ENCODE results near the gene PSMA5.
"Not testable (repeated sequence)": the region's sequence is repeated elsewhere in the genome, so short reads cannot be mapped to it uniquely, and the experiment has no call there.

PSMA5 gene

DNA sequence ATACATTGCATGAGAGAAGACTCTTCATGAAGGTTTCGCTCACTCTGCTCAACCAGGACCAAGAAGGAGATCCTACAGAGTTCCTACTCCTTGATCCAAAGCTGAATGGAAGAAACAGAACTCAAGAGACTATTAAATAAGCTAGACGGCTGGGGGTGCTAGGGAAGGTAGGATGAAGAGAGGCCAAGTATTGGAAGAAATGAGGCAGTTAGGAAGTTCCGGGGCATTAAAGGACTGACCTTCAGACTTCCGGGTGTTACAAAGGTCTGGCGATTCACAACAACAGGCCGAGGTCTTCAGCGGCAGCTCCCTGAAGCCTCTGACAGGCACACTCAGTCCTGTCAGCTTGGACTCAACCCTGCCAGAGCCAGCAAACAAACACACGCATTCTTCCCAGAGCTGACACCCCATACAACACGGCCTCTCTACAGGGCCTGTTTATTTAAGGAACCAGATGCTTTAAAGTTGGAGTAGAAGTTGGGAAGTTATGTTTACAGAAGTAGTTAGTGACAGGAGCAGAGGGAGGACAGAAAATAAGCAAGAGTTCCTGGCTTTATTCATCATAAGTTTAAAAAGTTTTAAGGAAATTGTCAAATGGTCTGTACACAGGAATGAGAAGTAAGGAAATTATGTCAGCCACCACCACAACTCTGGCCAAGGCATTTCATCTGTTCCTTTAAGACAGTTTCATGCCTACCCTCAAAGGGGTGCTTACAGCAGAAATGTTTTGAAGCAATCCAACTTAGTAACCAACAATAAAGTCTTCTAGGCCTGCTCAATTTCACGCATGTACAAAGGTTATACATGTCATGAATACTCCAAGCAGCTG lies 33.2 kb downstream of the PSMA5 start:
- DNase-seq (ENCODE audit: low read depth, low spot score) = no peak

DNA sequence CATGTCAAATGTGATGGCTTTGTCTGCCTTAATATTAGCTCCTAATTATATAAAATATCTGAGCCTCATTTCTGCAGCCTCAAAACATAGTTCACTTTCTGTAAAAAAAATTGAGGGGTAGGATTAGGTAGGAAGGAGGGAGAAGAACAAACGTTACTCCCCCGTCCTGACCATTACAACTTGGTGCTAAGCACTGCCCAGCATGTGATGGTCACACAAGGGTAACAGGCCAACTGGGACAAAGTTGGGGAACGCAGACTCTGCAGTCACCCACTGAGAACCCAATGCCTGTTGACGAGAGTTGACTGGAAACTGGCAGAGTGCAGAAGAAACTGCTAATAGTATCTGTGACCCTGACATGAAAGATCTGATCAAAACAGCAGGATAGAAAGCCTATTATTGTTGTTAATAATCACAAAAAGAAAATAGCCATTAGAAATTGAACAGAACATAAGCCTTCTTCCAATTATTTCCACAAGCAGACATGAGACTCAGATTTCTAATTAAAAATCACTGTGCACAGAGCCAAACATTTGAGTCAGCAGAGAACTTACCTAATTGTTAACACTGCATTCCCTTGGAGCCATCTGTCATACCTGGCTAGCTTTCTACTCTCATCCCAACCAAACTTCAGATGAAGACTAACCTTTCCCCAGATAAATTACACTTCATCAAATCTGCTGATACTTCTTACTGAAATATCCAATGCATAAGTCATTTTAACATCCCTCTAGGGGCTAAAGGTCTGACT lies 34.0 kb downstream of the PSMA5 start:
- no peak for DNase-seq (ENCODE audit: low read depth, low spot score)

DNA sequence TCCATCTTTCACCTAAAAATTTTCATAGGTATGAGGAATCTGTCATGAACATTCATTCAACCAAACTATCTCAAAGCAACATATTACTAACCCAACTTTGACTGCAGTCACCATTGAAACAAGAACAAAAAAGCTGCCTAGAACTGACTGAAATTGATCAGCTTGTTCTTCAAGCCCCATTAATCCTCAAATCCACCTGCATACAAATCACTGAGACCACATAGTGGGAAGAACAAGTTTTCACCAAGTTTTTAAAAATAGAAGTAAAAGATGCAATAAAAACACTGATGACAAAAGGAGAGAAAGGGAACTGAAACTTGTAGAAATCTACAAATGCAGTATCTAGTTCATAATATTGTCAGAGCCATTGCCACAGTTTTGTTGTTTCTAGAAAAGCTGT lies 34.6 kb downstream of the PSMA5 start:
- no peak for DNase-seq (ENCODE audit: low read depth, low spot score)

DNA sequence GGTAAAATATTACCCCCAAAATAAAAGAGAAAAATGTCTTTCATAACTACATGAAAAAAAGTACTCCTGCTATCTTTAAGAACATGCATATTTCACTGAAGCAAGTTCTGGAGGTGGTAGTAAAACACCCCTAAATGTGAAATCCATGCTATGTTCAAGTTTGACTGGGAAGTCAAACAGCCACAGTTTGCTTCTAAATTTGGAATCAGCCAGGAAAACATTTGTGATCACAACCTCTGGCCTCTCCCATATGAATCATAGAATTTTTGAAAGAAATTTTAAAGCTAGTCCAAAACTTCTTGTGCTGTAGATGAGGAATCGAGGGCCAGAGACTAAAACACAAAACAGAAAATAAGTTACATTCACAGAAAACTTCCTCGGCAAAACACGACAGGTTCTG lies 35.1 kb downstream of the PSMA5 start:
- no peak for DNase-seq (ENCODE audit: low read depth, low spot score)

DNA sequence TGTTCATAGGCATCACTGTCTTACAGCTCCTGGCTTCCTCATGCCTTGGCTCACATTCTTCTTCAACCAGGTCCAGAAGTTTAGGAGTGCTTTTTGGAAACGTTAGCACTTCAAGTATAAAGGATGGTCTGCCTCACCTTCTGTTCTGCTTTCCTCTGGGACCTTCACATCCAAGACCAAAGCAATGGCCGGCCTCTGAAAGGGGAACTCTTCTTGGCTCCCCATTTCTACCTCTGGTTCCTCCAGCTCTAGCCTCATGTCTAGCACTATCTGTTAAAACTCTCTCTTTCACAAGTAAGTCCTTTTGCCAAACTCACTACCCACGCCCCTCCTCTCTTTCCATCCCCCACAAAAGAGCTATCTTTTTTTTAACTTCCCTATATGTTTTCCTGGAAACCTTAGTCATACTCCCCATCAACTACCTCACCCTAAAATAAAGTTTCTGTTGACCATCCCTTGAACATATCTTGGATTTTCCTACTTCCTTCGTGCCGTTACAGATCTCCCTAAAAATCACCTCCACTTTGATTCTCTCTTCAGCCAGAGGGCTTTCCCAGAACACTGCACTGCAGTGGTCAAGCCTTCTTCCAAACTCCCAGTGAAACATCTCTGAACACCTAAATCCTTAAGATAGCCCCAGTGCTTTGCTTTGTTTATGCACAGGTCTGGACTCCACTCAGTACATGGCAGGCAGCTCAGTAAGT lies 36.5 kb downstream of the PSMA5 start:
- DNase-seq (ENCODE audit: low read depth, low spot score) = no peak

DNA sequence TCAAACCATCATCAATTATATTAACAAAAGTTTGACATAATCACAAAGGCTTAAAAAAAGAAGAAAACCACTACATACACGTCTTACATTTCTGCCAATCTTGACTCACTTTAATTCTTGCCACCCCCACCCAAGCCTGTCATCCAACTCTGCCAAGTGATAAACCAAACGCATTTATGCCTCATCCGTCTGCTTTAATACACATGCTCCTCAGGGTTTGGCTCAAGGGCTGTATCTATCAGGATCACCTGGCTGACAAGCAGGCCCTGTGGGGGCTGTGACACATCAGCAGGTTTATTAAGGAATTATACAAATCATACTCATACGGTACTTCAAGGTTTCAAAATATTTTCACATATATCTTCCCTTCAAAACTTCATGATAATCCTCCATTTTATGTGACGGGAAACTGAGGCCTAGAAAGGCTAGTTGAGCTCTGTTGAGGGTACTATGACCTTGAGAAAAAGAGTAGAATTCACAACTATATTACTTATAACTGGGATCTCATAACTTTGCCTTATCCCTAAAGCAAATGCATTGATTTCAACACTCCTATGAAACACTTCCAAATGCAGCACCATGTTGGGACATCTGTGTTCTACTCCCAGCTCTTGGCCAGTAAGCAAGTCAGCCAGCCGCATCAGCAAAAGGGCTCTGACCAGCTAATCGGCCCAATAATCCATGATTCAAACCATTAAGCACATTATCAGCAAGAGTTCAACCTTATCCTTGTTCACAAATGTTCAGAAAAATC lies 37.2 kb downstream of the PSMA5 start:
- no peak for DNase-seq (ENCODE audit: low read depth, low spot score)

DNA sequence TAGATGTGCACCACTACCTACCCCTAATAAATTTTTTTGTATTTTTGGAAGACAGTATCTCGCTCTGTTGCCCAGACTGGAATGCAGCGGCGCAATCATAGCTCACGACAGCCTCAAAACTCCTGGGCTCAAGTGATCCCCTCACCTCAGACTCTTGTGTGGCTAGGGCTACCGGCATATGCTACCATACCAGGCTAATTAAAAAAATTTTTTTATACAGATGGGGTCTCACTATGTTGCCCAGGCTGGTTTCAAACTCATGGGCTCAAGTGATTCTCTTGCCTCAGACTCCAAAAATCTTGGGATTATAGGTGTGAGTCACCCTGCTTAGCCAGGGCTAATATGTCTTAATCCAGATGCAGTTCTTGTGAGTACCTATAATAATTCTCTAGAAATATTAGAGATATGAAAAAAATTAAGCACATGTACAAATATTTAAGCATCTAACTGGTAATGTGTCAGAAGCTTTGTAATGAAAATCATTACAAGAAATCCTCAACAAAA lies 38.0 kb downstream of the PSMA5 start:
- DNase-seq (ENCODE audit: low read depth, low spot score) = no peak

DNA sequence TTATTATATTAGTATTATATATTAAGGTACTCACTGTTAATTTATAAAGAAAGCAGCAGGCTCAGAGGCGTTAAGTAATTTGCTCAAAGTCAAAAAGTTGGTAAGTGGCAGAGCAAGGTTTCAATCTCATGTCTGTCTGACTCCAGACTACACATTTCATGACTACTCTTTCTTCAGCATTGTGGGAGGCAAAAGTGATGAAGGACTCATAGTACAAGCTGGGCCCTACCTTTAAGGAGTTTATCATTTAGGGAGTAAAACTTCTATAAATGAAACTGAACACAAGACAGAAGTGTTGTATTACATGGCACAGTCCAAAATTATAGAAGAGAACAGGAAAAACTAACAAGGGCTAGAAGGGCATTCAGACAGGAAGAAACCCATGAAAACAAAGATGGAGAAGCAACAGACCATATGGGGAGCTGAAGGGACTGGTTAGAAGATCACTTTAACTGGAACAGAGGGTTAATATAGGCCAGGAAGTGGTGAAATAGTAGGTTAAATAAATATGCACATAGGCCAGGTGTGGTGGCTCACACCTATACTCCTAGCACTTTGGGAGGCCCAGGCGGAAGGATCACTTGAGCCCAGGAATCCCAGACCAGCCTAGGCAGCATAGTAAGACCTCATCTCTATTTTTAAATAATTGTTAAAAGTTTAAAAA lies 40.1 kb downstream of the PSMA5 start:
- DNase-seq (ENCODE audit: low read depth, low spot score) = no peak

DNA sequence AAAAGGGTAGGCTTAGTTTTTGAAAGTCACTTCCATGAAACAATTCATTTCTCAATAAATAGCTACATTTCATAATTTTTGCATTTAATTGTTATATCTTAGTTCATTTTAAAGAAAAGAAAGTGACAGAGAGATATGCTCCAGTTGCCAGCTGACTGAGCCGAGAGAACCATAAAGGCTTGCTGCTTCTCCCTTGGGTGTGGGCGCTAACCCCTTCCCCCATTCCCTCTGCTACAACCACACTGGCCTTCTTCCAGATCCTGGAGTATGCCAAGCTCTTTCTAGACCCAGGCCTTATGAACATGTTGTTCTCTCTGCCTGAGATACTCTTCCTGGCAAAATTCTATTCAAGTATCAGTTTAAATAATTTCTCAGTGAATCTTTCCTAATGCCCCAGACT lies 40.8 kb downstream of the PSMA5 start:
- no peak for DNase-seq (ENCODE audit: low read depth, low spot score)

DNA sequence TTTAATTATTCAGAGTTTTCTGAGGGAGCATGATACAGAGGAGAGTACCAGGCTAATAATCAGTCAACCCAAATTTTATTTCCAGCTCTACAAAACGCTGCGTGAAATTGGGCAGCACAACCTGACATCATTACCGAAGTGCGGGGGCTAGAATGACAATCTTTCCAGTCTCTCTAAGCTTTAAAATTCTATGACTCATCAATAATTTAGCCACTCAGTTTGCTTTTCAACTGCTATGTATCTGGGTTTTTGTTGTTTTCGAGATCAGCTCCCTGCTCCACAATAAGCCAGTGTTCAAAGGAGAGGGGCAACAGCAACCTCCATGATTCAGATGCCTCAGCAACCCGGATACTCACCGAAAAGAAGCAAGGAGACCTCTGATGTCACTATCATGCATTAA lies 42.4 kb downstream of the PSMA5 start:
- no peak for DNase-seq (ENCODE audit: low read depth, low spot score)

DNA sequence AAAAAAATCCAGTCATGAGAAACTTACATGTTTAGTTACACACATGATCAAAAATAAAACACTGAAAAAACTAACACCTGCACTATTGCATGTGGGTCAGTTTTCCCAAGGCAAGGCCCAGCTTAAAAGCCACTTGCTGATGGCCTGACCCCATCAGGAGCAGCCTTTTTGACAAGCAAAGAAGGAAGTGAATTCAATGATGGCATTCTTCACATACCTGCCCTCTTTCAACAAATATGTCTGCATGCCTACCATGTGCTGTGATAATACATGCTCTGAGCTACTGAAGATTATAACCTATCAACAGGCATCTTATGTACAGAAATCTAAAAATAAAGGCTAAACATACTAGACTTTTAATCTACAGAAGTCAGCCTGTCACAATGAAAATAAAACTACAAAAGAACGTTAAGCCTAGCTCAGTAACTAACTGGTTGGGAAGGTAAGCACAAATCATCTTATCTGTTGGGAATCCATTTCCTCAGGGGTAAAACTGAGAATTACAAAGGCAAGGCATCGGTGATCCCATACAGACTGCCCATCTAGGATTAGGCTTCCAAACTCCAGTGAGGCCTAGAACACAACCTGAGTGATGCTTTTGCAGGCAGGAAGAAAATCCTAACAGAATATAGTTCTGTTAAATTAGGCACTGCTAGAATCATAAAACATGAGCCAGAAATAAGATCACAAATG lies 43.0 kb downstream of the PSMA5 start:
- no peak for DNase-seq (ENCODE audit: low read depth, low spot score)

DNA sequence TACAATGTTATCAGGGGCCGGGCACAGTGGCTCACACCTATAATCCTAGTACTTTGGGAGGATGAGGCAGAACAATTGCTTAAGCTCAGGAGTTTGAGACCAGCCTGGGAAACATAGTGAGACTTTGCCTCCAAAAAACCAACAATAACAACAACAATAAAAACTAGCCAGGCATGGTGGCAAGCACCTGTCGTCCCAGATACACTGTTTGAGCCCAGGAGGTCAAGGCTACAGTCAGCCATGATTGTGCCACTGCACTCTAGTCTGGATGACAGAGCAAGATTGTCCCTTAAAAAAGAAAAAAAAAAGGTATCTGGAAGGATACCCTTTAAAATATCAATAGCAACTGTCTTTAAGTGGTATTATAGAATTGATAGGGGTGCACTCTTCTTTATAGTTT lies 44.7 kb downstream of the PSMA5 start:
- DNase-seq (ENCODE audit: low read depth, low spot score) = no peak

DNA sequence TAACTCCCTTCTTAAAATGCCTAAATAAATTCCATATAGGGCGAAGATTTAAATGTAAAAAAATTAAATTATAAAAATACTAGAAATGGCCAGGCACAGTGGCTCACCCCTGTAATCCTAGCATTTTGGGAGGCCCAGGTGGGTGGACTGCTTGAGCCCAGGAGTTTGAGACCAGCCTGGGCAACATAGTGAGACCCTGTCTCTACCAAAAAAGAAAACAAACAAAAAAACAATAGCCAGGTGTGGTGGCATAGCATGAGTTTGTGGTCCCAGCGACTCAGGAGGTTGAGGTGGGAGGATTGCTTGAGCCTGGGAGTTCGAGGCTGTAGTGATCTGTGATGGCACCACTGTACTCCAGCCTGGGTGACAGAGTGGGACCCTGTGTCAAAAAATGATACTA lies 46.3 kb downstream of the PSMA5 start:
- DNase-seq (ENCODE audit: low read depth, low spot score) = no peak

DNA sequence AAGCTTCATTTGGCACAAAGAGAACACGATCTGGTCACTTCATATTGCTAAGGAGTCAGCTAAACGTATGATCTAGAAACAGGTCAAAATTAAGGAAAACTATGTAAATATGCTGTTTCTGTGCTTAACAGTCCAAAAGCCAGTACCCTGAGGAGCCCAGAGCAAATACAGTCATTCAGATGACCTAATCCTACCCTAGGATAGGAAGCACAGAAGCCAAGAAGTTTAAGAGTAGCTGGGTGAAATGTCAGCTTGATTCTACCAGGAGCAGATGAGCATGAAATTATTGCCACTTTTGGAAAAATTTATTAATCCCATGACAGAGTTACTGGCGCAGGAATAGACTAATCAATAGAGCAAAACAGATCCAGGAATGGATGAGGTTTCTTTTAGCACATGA lies 46.8 kb downstream of the PSMA5 start:
- no peak for DNase-seq (ENCODE audit: low read depth, low spot score)

DNA sequence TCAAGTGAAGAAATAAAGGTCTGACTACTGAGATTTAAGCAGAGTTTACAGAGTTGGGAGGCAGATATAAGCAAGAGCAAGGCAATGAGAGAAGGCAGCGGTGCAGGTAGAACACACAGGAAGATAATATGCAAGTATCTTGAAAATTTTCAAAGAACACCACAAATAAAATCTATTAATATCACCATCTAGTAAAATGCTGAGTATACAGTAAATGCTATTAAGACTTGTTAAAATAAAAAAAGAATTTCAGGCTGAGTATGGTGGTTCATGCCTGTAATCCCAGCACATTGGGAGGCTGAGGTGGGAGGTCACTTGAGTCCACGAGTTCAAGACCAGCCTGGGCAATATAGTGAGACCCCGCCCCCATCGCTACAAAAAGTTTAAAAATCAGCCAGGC lies 48.5 kb downstream of the PSMA5 start:
- no peak for DNase-seq (ENCODE audit: low read depth, low spot score)

DNA sequence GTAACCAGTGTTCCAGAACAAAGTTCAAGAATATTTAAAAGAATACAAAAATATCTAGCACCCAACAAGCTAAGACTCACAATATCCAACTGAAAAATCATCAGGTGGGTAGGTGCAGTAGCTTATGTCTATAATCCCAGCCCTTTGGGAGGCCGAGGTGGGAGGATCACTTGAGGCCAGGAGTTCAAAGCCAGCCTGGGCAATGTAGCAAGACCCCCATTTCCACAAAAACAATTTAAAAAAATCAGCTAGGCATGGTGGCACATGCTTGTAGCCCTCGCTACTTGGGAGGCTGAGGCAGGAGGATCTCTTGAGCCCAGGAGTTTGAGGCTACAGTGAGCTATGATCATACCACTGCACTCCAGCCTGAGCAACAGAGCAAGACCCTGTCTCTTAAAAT lies 52.6 kb downstream of the PSMA5 start:
- DNase-seq (ENCODE audit: low read depth, low spot score) = not testable (repeated sequence)

DNA sequence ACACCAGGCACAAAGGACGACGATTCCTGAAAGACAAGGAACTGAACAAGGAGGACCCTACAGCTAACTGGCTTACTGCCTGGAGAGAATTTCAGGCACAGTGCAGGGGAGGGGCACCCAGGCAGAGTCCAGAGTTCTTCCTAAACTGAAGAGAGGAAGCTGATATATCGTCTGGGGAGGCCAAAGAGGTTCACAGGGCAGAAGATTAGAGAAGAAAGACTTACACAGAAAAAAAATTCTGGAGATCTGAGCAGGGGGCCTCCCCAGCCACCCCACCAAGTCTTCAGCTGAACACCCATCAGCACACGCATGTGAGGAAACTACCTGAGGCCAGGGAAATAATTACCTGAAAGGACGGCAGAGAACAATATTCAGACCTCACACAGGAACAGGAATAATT lies 53.1 kb downstream of the PSMA5 start:
- DNase-seq (ENCODE audit: low read depth, low spot score) = no peak

DNA sequence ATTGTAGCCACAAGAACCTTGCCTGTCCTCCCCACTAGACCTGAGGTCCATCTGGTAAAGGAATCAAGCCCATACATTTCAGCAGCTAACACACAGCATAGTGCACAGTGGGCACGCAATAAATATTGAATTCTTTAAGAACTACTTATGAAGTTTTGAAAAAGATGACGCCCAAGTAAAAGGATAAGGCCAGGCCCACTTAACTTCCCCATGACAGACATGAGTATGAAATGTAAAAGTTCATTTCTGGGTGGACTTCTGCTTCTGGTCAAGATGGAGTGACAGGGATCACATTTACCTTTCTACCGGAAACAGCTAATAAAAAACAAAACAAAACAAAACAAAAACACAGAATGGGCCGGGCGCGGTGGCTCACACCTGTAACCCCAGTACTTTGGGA lies 54.0 kb downstream of the PSMA5 start:
- DNase-seq (ENCODE audit: low read depth, low spot score) = no peak

DNA sequence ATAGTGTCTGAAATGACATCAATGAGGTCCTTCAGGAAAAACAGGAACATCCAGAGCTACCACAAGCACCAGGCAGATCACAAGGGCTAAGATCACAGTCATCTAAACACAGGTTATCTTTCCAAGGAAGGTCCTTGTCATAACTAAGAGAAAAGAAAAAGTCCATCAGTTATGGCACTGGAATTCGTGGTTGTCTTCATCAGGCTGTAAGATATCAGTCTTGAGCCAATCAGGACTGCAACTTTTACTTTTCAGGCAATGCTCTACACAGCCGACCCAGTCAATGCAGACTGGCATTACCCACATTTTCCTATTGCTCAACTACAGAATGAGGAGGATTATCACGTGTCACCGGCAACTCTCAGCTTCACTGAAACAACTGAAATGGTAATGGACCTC lies 54.9 kb downstream of the PSMA5 start:
- DNase-seq (ENCODE audit: low read depth, low spot score) = no peak

DNA sequence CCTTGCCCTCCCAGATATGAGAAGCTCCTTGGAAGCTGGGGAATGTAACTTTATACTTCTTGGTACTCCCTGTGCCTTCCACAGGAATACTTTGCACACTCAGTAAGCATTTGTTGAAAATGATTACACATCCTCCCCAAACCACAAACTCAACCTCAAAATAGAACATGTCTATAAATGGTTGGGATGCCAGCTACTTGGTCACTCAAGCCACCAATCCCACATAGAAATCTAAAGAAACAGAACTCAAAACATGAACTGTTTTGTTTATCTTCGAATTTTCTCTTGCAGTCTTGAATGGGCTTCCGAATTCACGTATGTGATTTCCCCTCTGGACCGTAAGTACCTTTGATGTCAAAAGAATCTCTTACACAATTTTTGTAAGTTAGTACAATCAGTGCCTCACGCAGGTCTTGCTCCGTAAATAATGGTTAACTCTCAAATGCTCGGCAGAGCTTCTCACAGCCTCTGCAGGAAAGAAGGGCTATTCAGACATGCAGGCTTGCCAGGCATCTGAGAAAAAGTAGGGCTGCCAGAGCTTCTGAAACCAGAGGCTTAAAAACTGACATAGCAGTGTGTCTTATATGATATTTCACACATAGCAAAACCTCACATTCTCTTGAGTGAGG lies 55.4 kb downstream of the PSMA5 start:
- no peak for DNase-seq (ENCODE audit: low read depth, low spot score)

All from iPS DF 19.7 (cell line).